Measurements from ENCODE around the gene ACP2.

Gene ACP2

GRCh38 chr11:47233989-47234668, 14.5 kb downstream of the ACP2 start:
- H3K9ac ChIP-seq (ENCODE audit: low read length in 5 of 5) = peak overlapping the region; percentile 6 to 69 (median 27)
- peak overlapping the region; percentile 82 for H3K27ac ChIP-seq (ENCODE audit: low read depth, low read length)
- H3K9me3 ChIP-seq (ENCODE audit: control insufficient read depth in 5 of 5, low read length in 5 of 5) = no peaks in the 10 kb centered on the region
- peak overlapping the region; percentile 7 to 54 (median 43) for H3K4me3 ChIP-seq (ENCODE audit: low read depth in 1 of 5, low read length in 5 of 5)
- peaks cover 0 to 22% (median 6%) of the 10 kb centered on the region in 5 donors for H3K36me3 ChIP-seq (ENCODE audit: control insufficient read depth in 5 of 5, insufficient read depth in 5 of 5, low read length in 5 of 5)
- H3K27me3 ChIP-seq (ENCODE audit: control insufficient read depth in 5 of 5, insufficient read depth in 4 of 5, low read length in 5 of 5) = no peaks in the 10 kb centered on the region
- peaks cover 3 to 29% (median 23%) of the 10 kb centered on the region in 5 donors for H3K4me1 ChIP-seq (ENCODE audit: control insufficient read depth in 5 of 5, insufficient read depth in 5 of 5, low read length in 5 of 5)

GRCh38 chr11:47233051-47233450, 15.6 kb downstream of the ACP2 start:
- Histone ChIP-seq H3K9ac (ENCODE audit: low read length in 5 of 5) (no peak overlapping the region), H3K36me3 (ENCODE audit: control insufficient read depth in 5 of 5, insufficient read depth in 5 of 5, low read length in 5 of 5) (peaks cover 0 to 19% (median 3%) of the 10 kb centered on the region in 5 donors), H3K27me3 (ENCODE audit: control insufficient read depth in 5 of 5, insufficient read depth in 4 of 5, low read length in 5 of 5) (no peaks in the 10 kb centered on the region), H3K27ac (ENCODE audit: low read depth, low read length) (no peak overlapping the region), H3K9me3 (ENCODE audit: control insufficient read depth in 5 of 5, low read length in 5 of 5) (no peaks in the 10 kb centered on the region), H3K4me3 (ENCODE audit: low read depth in 1 of 5, low read length in 5 of 5) (no peak overlapping the region), H3K4me1 (ENCODE audit: control insufficient read depth in 5 of 5, insufficient read depth in 5 of 5, low read length in 5 of 5) (peaks cover 3 to 23% (median 19%) of the 10 kb centered on the region in 5 donors)

GRCh38 chr11:47229161-47229560, 19.5 kb downstream of the ACP2 start:
- H3K9me3 ChIP-seq (ENCODE audit: control insufficient read depth in 5 of 5, low read length in 5 of 5) = no peaks in the 10 kb centered on the region
- H3K27me3 ChIP-seq (ENCODE audit: control insufficient read depth in 5 of 5, insufficient read depth in 4 of 5, low read length in 5 of 5) = no peaks in the 10 kb centered on the region
- peaks cover 3 to 15% (median 4%) of the 10 kb centered on the region in 5 donors for H3K36me3 ChIP-seq (ENCODE audit: control insufficient read depth in 5 of 5, insufficient read depth in 5 of 5, low read length in 5 of 5)
- no peak overlapping the region for H3K4me3 ChIP-seq (ENCODE audit: low read depth in 1 of 5, low read length in 5 of 5)
- H3K4me1 ChIP-seq (ENCODE audit: control insufficient read depth in 5 of 5, insufficient read depth in 5 of 5, low read length in 5 of 5) = peaks cover 0 to 6% (median 4%) of the 10 kb centered on the region in 5 donors
- no peak overlapping the region for H3K27ac ChIP-seq (ENCODE audit: low read depth, low read length)
- no peak overlapping the region for H3K9ac ChIP-seq (ENCODE audit: low read length in 5 of 5)

GRCh38 chr11:47225552-47226400, 22.8 kb downstream of the ACP2 start:
- Histone ChIP-seq H3K4me3 (ENCODE audit: low read depth in 1 of 5, low read length in 5 of 5) (no peak overlapping the region), H3K9ac (ENCODE audit: low read length in 5 of 5) (no peak overlapping the region), H3K27me3 (ENCODE audit: control insufficient read depth in 5 of 5, insufficient read depth in 4 of 5, low read length in 5 of 5) (no peaks in the 10 kb centered on the region), H3K4me1 (ENCODE audit: control insufficient read depth in 5 of 5, insufficient read depth in 5 of 5, low read length in 5 of 5) (peaks cover 0 to under 1% (median 0%) of the 10 kb centered on the region in 5 donors), H3K36me3 (ENCODE audit: control insufficient read depth in 5 of 5, insufficient read depth in 5 of 5, low read length in 5 of 5) (peaks cover 2 to 18% (median 9%) of the 10 kb centered on the region in 5 donors), H3K9me3 (ENCODE audit: control insufficient read depth in 5 of 5, low read length in 5 of 5) (no peaks in the 10 kb centered on the region), H3K27ac (ENCODE audit: low read depth, low read length) (no peak overlapping the region)

- H3K27ac ChIP-seq (ENCODE audit: low read depth, low read length) = no peak overlapping the region
- no peaks in the 10 kb centered on the region for H3K27me3 ChIP-seq (ENCODE audit: control insufficient read depth in 5 of 5, insufficient read depth in 4 of 5, low read length in 5 of 5)
- H3K4me1 ChIP-seq (ENCODE audit: control insufficient read depth in 5 of 5, insufficient read depth in 5 of 5, low read length in 5 of 5) = peaks cover 0 to 6% (median 0%) of the 10 kb centered on the region in 5 donors
- no peaks in the 10 kb centered on the region for H3K9me3 ChIP-seq (ENCODE audit: control insufficient read depth in 5 of 5, low read length in 5 of 5)
- peaks cover 7 to 31% (median 16%) of the 10 kb centered on the region in 5 donors for H3K36me3 ChIP-seq (ENCODE audit: control insufficient read depth in 5 of 5, insufficient read depth in 5 of 5, low read length in 5 of 5)
- no peak overlapping the region for H3K9ac ChIP-seq (ENCODE audit: low read length in 5 of 5)
- no peak overlapping the region for H3K4me3 ChIP-seq (ENCODE audit: low read depth in 1 of 5, low read length in 5 of 5)
These were observed 25.9 kb downstream of the ACP2 start for GRCh38 chr11:47222696-47223095.

- Histone ChIP-seq H3K27me3 (ENCODE audit: control insufficient read depth in 5 of 5, insufficient read depth in 4 of 5, low read length in 5 of 5) (no peaks in the 10 kb centered on the region), H3K9ac (ENCODE audit: low read length in 5 of 5) (no peak overlapping the region), H3K36me3 (ENCODE audit: control insufficient read depth in 5 of 5, insufficient read depth in 5 of 5, low read length in 5 of 5) (peaks cover 6 to 29% (median 16%) of the 10 kb centered on the region in 5 donors), H3K9me3 (ENCODE audit: control insufficient read depth in 5 of 5, low read length in 5 of 5) (no peaks in the 10 kb centered on the region), H3K27ac (ENCODE audit: low read depth, low read length) (no peak overlapping the region), H3K4me3 (ENCODE audit: low read depth in 1 of 5, low read length in 5 of 5) (no peak overlapping the region), H3K4me1 (ENCODE audit: control insufficient read depth in 5 of 5, insufficient read depth in 5 of 5, low read length in 5 of 5) (peaks cover 7 to 26% (median 16%) of the 10 kb centered on the region in 5 donors)
These were observed 28.2 kb downstream of the ACP2 start for GRCh38 chr11:47220401-47220821.

GRCh38 chr11:47216121-47216798, 32.4 kb downstream of the ACP2 start:
- H3K4me1 ChIP-seq (ENCODE audit: control insufficient read depth in 5 of 5, insufficient read depth in 5 of 5, low read length in 5 of 5) = peaks cover 7 to 32% (median 22%) of the 10 kb centered on the region in 5 donors
- H3K9me3 ChIP-seq (ENCODE audit: control insufficient read depth in 5 of 5, low read length in 5 of 5) = no peaks in the 10 kb centered on the region
- H3K27ac ChIP-seq (ENCODE audit: low read depth, low read length) = peak overlapping the region; percentile 90
- H3K36me3 ChIP-seq (ENCODE audit: control insufficient read depth in 5 of 5, insufficient read depth in 5 of 5, low read length in 5 of 5) = peaks cover 0 to 21% (median 13%) of the 10 kb centered on the region in 5 donors
- H3K9ac ChIP-seq (ENCODE audit: low read length in 5 of 5) = peak overlapping the region in 4 of 5 donors; percentile 83 to 88 (median 84)
- no peaks in the 10 kb centered on the region for H3K27me3 ChIP-seq (ENCODE audit: control insufficient read depth in 5 of 5, insufficient read depth in 4 of 5, low read length in 5 of 5)
- H3K4me3 ChIP-seq (ENCODE audit: low read depth in 1 of 5, low read length in 5 of 5) = peak overlapping the region; percentile 62 to 89 (median 83)

- peak overlapping the region; percentile 63 to 88 (median 84) for H3K9ac ChIP-seq (ENCODE audit: low read length in 5 of 5)
- no peaks in the 10 kb centered on the region for H3K27me3 ChIP-seq (ENCODE audit: control insufficient read depth in 5 of 5, insufficient read depth in 4 of 5, low read length in 5 of 5)
- peak overlapping the region; percentile 90 for H3K27ac ChIP-seq (ENCODE audit: low read depth, low read length)
- H3K4me1 ChIP-seq (ENCODE audit: control insufficient read depth in 5 of 5, insufficient read depth in 5 of 5, low read length in 5 of 5) = peaks cover 7 to 28% (median 22%) of the 10 kb centered on the region in 5 donors
- H3K9me3 ChIP-seq (ENCODE audit: control insufficient read depth in 5 of 5, low read length in 5 of 5) = no peaks in the 10 kb centered on the region
- peak overlapping the region; percentile 62 to 89 (median 83) for H3K4me3 ChIP-seq (ENCODE audit: low read depth in 1 of 5, low read length in 5 of 5)
- peaks cover 0 to 17% (median 11%) of the 10 kb centered on the region in 5 donors for H3K36me3 ChIP-seq (ENCODE audit: control insufficient read depth in 5 of 5, insufficient read depth in 5 of 5, low read length in 5 of 5)
These were observed 33.2 kb downstream of the ACP2 start for GRCh38 chr11:47215366-47215910.

- peak overlapping the region; percentile 62 to 89 (median 85) for H3K4me3 ChIP-seq (ENCODE audit: low read depth in 1 of 5, low read length in 5 of 5)
- peak overlapping the region in 4 of 5 donors; percentile 71 to 85 (median 82) for H3K9ac ChIP-seq (ENCODE audit: low read length in 5 of 5)
- H3K36me3 ChIP-seq (ENCODE audit: control insufficient read depth in 5 of 5, insufficient read depth in 5 of 5, low read length in 5 of 5) = peaks cover 0 to 8% (median 5%) of the 10 kb centered on the region in 5 donors
- peak overlapping the region; percentile 90 for H3K27ac ChIP-seq (ENCODE audit: low read depth, low read length)
- peaks cover 7 to 25% (median 22%) of the 10 kb centered on the region in 5 donors for H3K4me1 ChIP-seq (ENCODE audit: control insufficient read depth in 5 of 5, insufficient read depth in 5 of 5, low read length in 5 of 5)
- peaks cover 0 to 3% (median 0%) of the 10 kb centered on the region in 5 donors for H3K9me3 ChIP-seq (ENCODE audit: control insufficient read depth in 5 of 5, low read length in 5 of 5)
- no peaks in the 10 kb centered on the region for H3K27me3 ChIP-seq (ENCODE audit: control insufficient read depth in 5 of 5, insufficient read depth in 4 of 5, low read length in 5 of 5)
These were observed 34.6 kb downstream of the ACP2 start for GRCh38 chr11:47213950-47214565.
